Measurements from ENCODE around the gene CNTNAP2.

GRCh38 chr7:148382596-148382995, 2266.0 kb downstream of the CNTNAP2 start:
- TF ChIP-seq POLR2A (IDR thresholded peaks at IDR 0.05) = no peak
- TF ChIP-seq, protein P1, sequence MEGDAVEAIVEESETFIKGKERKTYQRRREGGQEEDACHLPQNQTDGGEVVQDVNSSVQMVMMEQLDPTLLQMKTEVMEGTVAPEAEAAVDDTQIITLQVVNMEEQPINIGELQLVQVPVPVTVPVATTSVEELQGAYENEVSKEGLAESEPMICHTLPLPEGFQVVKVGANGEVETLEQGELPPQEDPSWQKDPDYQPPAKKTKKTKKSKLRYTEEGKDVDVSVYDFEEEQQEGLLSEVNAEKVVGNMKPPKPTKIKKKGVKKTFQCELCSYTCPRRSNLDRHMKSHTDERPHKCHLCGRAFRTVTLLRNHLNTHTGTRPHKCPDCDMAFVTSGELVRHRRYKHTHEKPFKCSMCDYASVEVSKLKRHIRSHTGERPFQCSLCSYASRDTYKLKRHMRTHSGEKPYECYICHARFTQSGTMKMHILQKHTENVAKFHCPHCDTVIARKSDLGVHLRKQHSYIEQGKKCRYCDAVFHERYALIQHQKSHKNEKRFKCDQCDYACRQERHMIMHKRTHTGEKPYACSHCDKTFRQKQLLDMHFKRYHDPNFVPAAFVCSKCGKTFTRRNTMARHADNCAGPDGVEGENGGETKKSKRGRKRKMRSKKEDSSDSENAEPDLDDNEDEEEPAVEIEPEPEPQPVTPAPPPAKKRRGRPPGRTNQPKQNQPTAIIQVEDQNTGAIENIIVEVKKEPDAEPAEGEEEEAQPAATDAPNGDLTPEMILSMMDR (IDR thresholded peaks at IDR 0.05) = no peak
